GM18517 (cell line): ENCODE measurements around the gene SUCLG1.
"Not testable (repeated sequence)": the region's sequence is repeated elsewhere in the genome, so short reads cannot be mapped to it uniquely, and the experiment has no call there.

Source experiments
- ATAC-seq: cut with Tn5 transposase; IDR thresholded peaks from one replicate; pipeline ENCODE4 v1.9.1; 2021; ENCODE audit warnings: mild to moderate bottlenecking, moderate library complexity; ENCODE audit not compliant: unreplicated experiment

Gene SUCLG1

DNA sequence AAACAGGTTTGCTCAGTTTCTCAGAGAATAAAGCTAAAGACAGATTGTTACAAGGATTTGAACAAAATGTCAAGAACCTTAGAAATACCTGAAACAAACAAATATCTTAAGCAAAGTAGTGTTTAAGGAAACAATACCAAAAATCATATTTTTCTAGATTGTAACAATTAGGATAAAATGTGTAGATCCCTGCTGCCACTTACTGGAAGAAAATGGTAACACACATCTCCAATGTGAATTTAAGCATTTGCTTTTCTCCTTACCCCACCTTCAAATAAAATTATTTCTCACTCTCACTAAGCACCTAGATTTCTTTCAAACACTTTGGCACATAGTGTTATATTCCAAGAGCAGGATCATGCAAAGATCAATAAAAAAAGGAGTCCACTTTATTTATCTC lies 34.9 kb downstream of the SUCLG1 start:
- no peak for ATAC-seq

- no peak for ATAC-seq
These were observed 37.3 kb downstream of the SUCLG1 start for GRCh38 chr2:84421791-84422190.

GRCh38 chr2:84421197-84421596 lies 37.9 kb downstream of the SUCLG1 start:
- ATAC-seq = no peak

- no peak for ATAC-seq
These were observed 41.5 kb downstream of the SUCLG1 start for GRCh38 chr2:84417453-84418145.

DNA sequence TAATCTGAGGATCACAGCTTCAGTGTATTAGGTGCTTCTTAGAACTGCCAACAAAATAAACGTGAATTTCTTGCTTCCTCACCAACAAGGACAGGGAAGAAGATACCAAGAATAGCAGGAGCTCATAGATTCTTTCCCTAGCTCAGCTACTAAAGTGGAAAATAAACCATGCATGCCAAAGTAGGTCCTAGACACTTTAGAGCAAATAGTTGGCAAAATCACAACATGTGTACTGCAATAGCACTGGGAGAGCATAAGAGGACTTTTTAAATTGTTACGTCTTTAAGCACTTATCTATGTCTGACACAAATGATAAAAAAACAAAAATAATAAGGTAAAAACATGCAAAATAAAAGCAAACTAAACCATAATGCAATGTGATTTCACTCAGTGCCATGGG lies 49.5 kb downstream of the SUCLG1 start:
- no peak for ATAC-seq

DNA sequence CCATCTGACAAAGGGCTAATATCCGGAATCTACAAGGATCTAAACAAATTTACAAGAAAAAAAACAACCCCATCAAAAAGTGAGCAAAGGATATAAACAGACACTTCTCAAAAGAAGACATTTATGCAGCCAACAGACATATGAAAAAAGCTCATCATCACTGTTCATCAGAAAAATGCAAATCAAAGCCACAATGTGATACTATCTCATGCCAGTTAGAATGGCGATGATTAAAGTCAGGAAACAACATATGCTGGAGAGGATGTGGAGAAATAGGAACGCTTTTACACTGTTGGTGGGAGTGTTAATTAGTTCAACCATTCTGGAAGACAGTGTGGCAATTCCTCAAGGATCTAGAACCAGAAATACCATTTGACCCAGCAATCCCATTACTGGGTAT lies 57.0 kb downstream of the SUCLG1 start:
- not testable (repeated sequence) for ATAC-seq

GRCh38 chr2:84399839-84400238 lies 59.2 kb downstream of the SUCLG1 start:
- not testable (repeated sequence) for ATAC-seq

DNA sequence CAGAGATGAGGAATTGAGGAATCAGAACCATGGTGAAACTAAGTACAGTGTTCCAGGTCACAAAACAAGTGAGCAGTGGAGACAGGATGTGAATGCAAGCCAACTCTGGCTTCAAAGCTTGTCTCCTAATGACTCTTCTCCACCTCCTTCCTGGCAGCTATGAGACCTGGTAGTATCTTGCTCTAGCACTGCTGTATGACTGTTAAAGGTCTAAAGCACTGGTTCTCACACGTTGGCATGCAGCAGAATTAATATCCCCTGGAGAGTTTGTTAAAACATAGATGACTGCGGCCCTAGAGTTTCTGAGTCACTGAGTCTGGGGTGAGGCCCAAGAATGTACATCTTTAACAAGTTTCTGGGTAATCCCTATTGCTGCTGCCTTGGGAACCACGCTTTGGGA lies 63.3 kb downstream of the SUCLG1 start:
- no peak for ATAC-seq

DNA sequence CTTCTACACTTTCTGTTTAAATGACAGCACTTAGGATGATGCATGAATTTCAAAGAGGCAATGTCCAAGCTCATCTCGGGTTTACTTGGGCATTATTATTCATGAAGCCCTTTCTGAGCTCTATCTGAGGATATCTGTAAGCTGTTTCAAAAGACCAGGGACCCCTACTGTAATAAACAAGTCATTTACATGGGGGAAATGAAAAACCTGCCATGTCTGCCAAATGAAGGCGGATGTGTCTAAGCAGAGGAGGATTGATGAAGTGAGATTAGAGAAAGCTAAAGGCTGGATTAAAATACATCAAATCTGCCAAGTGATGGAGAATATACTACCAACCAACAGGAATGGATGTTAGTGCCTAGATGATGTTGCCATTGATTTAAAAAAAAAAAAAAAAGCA lies 64.5 kb downstream of the SUCLG1 start:
- no peak for ATAC-seq

GRCh38 chr2:84393829-84394228 lies 65.3 kb downstream of the SUCLG1 start:
- ATAC-seq = no peak

DNA sequence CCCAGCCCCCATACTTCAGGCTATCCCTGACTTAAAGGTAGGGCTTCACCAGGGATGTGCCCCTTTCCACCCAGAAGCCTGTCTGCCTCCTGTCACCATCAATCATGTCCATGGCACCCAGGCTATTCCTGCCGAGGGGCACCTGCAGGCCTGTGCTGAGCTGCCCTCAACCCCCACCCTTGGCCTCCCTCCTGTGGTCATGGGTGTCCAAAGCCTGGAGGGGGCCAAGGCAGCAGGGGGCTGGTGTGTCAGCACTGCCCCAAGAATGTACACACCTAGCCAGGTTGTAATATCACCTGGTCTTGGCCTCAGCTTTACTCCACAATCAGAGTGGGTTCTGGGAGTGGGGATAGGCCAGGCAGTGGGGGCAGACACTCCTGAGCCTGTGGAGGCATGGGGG lies 69.3 kb downstream of the SUCLG1 start:
- no peak for ATAC-seq

DNA sequence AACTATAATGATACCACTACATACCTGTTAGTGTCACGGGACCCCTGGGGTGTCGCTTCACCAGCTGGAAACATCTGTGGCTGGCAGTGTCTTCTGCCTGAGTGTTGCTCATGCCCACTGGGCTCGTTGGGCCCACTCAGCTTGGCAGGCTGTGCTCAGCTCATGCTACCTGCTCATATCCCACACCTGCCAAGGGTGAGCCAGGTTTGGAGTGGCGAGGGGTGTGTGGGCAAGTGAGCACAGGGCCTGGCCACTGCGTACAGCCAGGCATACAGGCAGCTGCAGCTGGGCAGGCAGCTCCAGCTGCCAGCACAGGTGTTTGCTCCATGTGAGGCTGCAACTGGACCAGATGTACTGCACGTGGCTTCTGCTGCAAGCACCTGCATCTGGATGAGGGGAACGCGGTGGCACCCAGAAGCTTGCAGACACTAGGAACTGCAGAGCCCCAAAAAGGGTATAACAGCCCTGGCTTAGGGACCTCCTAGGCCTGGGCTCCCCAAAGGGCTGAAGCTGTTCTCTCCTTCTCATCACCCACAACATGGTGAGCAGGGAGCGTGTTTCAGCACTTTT lies 70.1 kb downstream of the SUCLG1 start:
- ATAC-seq = no peak

- no peak for ATAC-seq
These were observed 70.9 kb downstream of the SUCLG1 start for GRCh38 chr2:84388133-84388532.

DNA sequence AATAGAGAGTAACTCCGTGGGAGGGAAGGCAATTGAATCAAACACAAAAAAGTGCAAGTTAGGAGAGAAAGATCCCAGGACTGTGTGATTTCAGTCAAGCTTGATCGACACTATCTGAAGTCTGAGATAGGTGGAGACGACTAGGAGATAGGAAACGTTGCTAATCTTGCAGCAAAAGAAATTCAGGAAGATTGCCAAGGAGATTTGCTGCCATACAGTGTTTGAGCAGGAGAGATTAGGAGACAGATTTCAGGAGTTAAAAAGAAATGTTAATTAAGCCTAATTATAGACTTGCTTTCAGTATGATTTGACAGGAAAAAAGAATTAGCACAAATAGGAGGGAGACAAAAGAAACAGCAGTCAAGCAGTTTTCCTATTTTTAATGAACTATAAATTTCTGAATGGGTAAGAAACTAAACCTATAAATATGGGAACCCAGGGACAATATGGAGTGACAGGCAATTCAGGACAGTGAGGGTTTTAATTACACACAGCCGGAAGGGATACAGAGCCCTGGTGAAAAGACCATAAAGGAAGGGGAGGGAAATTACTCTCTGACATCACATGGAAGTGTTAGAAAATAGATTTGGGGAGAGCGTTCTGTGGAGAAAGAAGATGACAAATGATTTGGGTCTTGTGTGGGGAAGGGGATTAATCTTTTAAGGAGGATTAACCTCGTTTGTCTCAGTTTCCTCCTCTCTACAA lies 72.6 kb downstream of the SUCLG1 start:
- no peak for ATAC-seq

GRCh38 chr2:84383271-84383670 lies 75.8 kb downstream of the SUCLG1 start:
- no peak for ATAC-seq

- no peak for ATAC-seq
These were observed 78.2 kb downstream of the SUCLG1 start for GRCh38 chr2:84380875-84381274.

GRCh38 chr2:84378960-84379359 lies 80.1 kb downstream of the SUCLG1 start:
- no peak for ATAC-seq

- no peak for ATAC-seq
These were observed 84.1 kb downstream of the SUCLG1 start for GRCh38 chr2:84375020-84375419.

DNA sequence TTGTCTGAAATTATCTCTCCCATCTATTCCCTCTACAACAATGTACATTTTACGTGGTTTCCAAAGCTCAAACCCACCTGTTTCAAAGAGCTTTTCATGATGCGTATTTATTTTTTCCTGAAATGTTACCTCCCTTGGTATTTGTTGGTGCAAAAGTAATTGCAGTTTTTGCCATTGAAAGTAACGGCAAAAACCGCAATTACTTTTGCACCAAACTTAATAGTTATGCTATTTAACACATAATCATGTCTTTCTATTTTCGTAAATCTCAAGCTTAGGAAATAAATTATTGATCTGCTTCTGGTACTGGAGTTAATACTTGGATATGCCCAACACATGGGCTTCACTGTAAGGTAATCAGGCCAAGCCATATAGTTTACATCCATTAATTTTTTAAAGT lies 85.2 kb downstream of the SUCLG1 start:
- no peak for ATAC-seq
